Dedifferentiated amniotic fluid mesenchymal stem cell (primary cell): Measurements from ENCODE around the gene ING1.

Experiments used
- DNase-seq: peaks from one replicate; pipeline ENCODE4 v3.0.0-alpha.2; 2016; ENCODE audit errors: extremely low spot score

ING1 gene

DNA sequence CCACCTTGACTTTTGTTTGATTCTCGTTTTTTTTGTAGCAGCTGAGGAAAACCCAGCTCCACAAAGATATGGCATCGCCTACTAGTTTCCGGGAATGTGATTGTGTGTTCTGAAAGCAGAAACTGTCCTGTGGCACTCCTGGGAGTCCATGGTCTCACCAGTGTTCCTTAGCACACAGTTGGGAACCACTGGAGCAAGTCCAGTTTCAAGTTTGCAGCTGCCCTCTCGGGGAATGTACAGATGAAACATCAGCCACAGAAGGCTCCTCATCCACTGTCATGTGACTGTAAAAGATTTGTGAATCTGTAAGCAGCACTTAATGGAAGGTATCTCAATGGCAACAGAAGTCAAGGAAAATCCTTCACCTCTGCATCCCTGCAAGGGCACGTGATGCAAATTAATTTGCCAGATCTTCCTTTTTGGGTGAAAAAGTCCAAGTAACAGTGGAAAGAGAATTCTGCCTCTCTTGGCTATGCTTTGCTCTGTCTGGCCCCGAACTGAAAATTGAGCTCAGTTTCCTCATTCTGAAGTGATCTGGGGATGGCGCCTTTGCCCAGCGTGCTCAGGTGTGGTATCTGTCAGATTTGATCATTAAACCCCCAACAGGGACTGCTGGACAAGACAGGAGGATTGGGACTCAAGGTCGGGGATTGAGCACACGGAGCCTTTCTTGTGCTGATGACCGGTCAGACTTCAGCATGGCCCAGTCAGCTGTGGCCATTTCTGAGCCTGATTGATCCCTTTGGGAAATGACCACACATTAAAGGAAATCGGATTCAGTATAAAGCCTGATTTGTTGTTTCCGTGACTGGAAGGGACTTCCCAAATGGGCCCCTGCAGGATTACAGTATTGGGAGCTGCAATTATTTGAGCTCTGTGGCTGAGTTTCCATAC is 58.8 kb downstream of the ING1 start:
- no peak for DNase-seq
